IMR-90 (cell line): ENCODE measurements around the gene HMGXB3.

ENCODE experiments used
- BHLHE40 ChIP-seq: fragments of 150-350 bp; IDR thresholded peaks from 2 replicates; pipeline ENCODE4 v1.6.1; 2016; ENCODE audit warnings: mild to moderate bottlenecking, low read depth, low read length
- CEBPB ChIP-seq: IDR thresholded peaks from 2 replicates; pipeline ENCODE4 v1.6.1; 2012; ENCODE audit warnings: low read depth, low read length, improper control_type of control experiment
- FOS ChIP-seq: fragments of 150-350 bp; IDR thresholded peaks from 2 replicates; pipeline ENCODE4 v1.6.1; 2016; ENCODE audit warnings: low read depth, low read length
- MAFK ChIP-seq: IDR thresholded peaks from 2 replicates; pipeline ENCODE4 v1.6.1; 2012; ENCODE audit warnings: low read depth, low read length, improper control_type of control experiment
- MXI1 ChIP-seq: IDR thresholded peaks from 2 replicates; pipeline ENCODE4 v1.6.1; 2012; ENCODE audit warnings: low read depth, mild to moderate bottlenecking, low read length, moderate library complexity, borderline replicate concordance
- POLR2A ChIP-seq: IDR thresholded peaks from 2 replicates; pipeline ENCODE4 v1.6.1; 2012; ENCODE audit warnings: mild to moderate bottlenecking, low read depth, low read length
- RFX5 ChIP-seq: IDR thresholded peaks from 2 replicates; pipeline ENCODE4 v1.8.0; 2012; ENCODE audit warnings: low read depth, mild to moderate bottlenecking, low read length, moderate library complexity
- TF ChIP-seq, protein P1 (sequence below): conservative IDR thresholded peaks from 2 replicates; pipeline ENCODE4 v1.5.1; 2012; ENCODE audit warnings: mild to moderate bottlenecking, low read depth, low read length, improper control_type of control experiment

DNA sequence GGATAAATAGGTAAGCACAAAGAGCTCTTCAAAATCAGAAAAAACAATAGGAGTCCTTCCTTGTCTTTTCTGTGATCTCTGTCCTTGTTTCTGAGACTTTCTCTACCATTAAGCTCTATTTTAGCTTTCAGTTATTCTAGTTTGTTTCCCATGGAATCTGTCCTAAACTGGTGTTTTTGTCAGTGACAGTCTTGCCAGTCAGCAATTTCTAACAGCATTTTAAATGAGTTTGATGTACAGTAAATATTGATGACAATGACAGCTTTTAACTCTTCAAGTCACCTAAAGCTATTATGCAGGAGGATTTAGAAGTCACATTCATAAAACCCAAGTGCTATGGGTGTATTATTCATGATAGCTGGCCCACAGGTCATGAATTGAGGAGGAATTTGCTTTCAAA lies 18.0 kb upstream of the HMGXB3 start:
- TF ChIP-seq, protein P1, sequence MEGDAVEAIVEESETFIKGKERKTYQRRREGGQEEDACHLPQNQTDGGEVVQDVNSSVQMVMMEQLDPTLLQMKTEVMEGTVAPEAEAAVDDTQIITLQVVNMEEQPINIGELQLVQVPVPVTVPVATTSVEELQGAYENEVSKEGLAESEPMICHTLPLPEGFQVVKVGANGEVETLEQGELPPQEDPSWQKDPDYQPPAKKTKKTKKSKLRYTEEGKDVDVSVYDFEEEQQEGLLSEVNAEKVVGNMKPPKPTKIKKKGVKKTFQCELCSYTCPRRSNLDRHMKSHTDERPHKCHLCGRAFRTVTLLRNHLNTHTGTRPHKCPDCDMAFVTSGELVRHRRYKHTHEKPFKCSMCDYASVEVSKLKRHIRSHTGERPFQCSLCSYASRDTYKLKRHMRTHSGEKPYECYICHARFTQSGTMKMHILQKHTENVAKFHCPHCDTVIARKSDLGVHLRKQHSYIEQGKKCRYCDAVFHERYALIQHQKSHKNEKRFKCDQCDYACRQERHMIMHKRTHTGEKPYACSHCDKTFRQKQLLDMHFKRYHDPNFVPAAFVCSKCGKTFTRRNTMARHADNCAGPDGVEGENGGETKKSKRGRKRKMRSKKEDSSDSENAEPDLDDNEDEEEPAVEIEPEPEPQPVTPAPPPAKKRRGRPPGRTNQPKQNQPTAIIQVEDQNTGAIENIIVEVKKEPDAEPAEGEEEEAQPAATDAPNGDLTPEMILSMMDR: no peak
- TF ChIP-seq POLR2A (no peak), RFX5 (no peak), CEBPB (no peak), MXI1 (no peak), MAFK (peak; percentile 65), BHLHE40 (no peak), FOS (no peak)
